IPS-NIHi7 (cell line): ENCODE results near the gene EDRF1.
"Not testable (repeated sequence)": the region's sequence is repeated elsewhere in the genome, so short reads cannot be mapped to it uniquely, and the experiment has no call there.

Experiments
- DNase-seq: peaks from one replicate; pipeline ENCODE4 v3.0.0; 2012; ENCODE audit warnings: mixed read lengths; ENCODE audit errors: extremely low spot score

The EDRF1 gene

GRCh38 chr10:125707541-125708468 lies 11.7 kb upstream of the EDRF1 start:
- DNase-seq, result no peak

- DNase-seq, result peak; percentile 25
Observed at GRCh38 chr10:125708971-125709503, 10.5 kb upstream of the EDRF1 start.

GRCh38 chr10:125709553-125710474 lies 9.7 kb upstream of the EDRF1 start:
- no peak for DNase-seq

- no peak for DNase-seq
Observed at GRCh38 chr10:125711110-125711750, 8.3 kb upstream of the EDRF1 start.

- not testable (repeated sequence) for DNase-seq
Observed at GRCh38 chr10:125714728-125715127, 4.8 kb upstream of the EDRF1 start.

- DNase-seq, result no peak
Observed at GRCh38 chr10:125720002-125720382, 483 bp downstream of the EDRF1 start.

GRCh38 chr10:125721035-125721434 lies 1.5 kb downstream of the EDRF1 start:
- no peak for DNase-seq

- no peak for DNase-seq
Observed at GRCh38 chr10:125722811-125723210, 3.3 kb downstream of the EDRF1 start.

GRCh38 chr10:125726914-125727313 lies 7.4 kb downstream of the EDRF1 start:
- no peak for DNase-seq

GRCh38 chr10:125727436-125727835 lies 7.9 kb downstream of the EDRF1 start:
- no peak for DNase-seq

GRCh38 chr10:125734148-125734547 lies 14.6 kb downstream of the EDRF1 start:
- no peak for DNase-seq

- no peak for DNase-seq
Observed at GRCh38 chr10:125734823-125735222, 15.3 kb downstream of the EDRF1 start.

GRCh38 chr10:125738206-125738605 lies 18.7 kb downstream of the EDRF1 start:
- DNase-seq, result no peak

- no peak for DNase-seq
Observed at GRCh38 chr10:125739994-125740679, 20.6 kb downstream of the EDRF1 start.

GRCh38 chr10:125742465-125742864 lies 23.0 kb downstream of the EDRF1 start:
- DNase-seq, result no peak

GRCh38 chr10:125744909-125745308 lies 25.4 kb downstream of the EDRF1 start:
- DNase-seq, result no peak

- no peak for DNase-seq
Observed at GRCh38 chr10:125747417-125747816, 27.9 kb downstream of the EDRF1 start.

- DNase-seq, result no peak
Observed at GRCh38 chr10:125756196-125756595, 36.7 kb downstream of the EDRF1 start.

- no peak for DNase-seq
Observed at GRCh38 chr10:125756853-125757487, 37.5 kb downstream of the EDRF1 start.

- no peak for DNase-seq
Observed at GRCh38 chr10:125757742-125758141, 38.2 kb downstream of the EDRF1 start.

GRCh38 chr10:125761961-125762360 lies 42.5 kb downstream of the EDRF1 start:
- no peak for DNase-seq
